ENCODE results near the gene ACTR2. TPM values are rescaled to one million over a fixed set of nuclear protein-coding genes. Genes with fewer than 3 reads are reported as not detected.
"Not testable (repeated sequence)": the region's sequence is repeated elsewhere in the genome, so short reads cannot be mapped to it uniquely, and the experiment has no call there.

The ACTR2 gene
- polyA plus RNA-seq, 3 donors, result 175 to 209 (median 185) TPM

- DNase-seq (ENCODE audit: extremely low read depth in 1 of 11, low read depth in 9 of 11, low spot score in 4 of 11), result no peak
Observed at GRCh38 chr2:65296971-65297370, 69.3 kb downstream of the ACTR2 start.

- DNase-seq (ENCODE audit: extremely low read depth in 1 of 11, low read depth in 9 of 11, low spot score in 4 of 11), result no peak
Observed at GRCh38 chr2:65297544-65297943, 69.9 kb downstream of the ACTR2 start.

- DNase-seq (ENCODE audit: extremely low read depth in 1 of 11, low read depth in 9 of 11, low spot score in 4 of 11), result no peak
Observed at GRCh38 chr2:65298089-65298488, 70.5 kb downstream of the ACTR2 start.

GRCh38 chr2:65299246-65299645 is 71.6 kb downstream of the ACTR2 start:
- DNase-seq (ENCODE audit: extremely low read depth in 1 of 11, low read depth in 9 of 11, low spot score in 4 of 11), result no peak

- no peak for DNase-seq (ENCODE audit: extremely low read depth in 1 of 11, low read depth in 9 of 11, low spot score in 4 of 11)
Observed at GRCh38 chr2:65300134-65300760, 72.6 kb downstream of the ACTR2 start.

- no peak for DNase-seq (ENCODE audit: extremely low read depth in 1 of 11, low read depth in 9 of 11, low spot score in 4 of 11)
Observed at GRCh38 chr2:65300761-65301711, 73.4 kb downstream of the ACTR2 start.

- no peak for DNase-seq (ENCODE audit: extremely low read depth in 1 of 11, low read depth in 9 of 11, low spot score in 4 of 11)
Observed at GRCh38 chr2:65305934-65306333, 78.3 kb downstream of the ACTR2 start.

- no peak for DNase-seq (ENCODE audit: extremely low read depth in 1 of 11, low read depth in 9 of 11, low spot score in 4 of 11)
Observed at GRCh38 chr2:65309699-65310098, 82.1 kb downstream of the ACTR2 start.

GRCh38 chr2:65311049-65311448 is 83.4 kb downstream of the ACTR2 start:
- no peak for DNase-seq (ENCODE audit: extremely low read depth in 1 of 11, low read depth in 9 of 11, low spot score in 4 of 11)

- DNase-seq (ENCODE audit: extremely low read depth in 1 of 11, low read depth in 9 of 11, low spot score in 4 of 11), result no peak
Observed at GRCh38 chr2:65311596-65311995, 84.0 kb downstream of the ACTR2 start.

- no peak for DNase-seq (ENCODE audit: extremely low read depth in 1 of 11, low read depth in 9 of 11, low spot score in 4 of 11)
Observed at GRCh38 chr2:65313126-65313953, 85.7 kb downstream of the ACTR2 start.

GRCh38 chr2:65313954-65314256 is 86.3 kb downstream of the ACTR2 start:
- DNase-seq (ENCODE audit: extremely low read depth in 1 of 11, low read depth in 9 of 11, low spot score in 4 of 11), result no peak

- DNase-seq (ENCODE audit: extremely low read depth in 1 of 11, low read depth in 9 of 11, low spot score in 4 of 11), result no peak
Observed at GRCh38 chr2:65314801-65315441, 87.3 kb downstream of the ACTR2 start.

GRCh38 chr2:65316072-65316471 is 88.4 kb downstream of the ACTR2 start:
- DNase-seq (ENCODE audit: extremely low read depth in 1 of 11, low read depth in 9 of 11, low spot score in 4 of 11), result no peak

GRCh38 chr2:65317351-65317750 is 89.7 kb downstream of the ACTR2 start:
- DNase-seq (ENCODE audit: extremely low read depth in 1 of 11, low read depth in 9 of 11, low spot score in 4 of 11), result not testable (repeated sequence)

- no peak for DNase-seq (ENCODE audit: extremely low read depth in 1 of 11, low read depth in 9 of 11, low spot score in 4 of 11)
Observed at GRCh38 chr2:65317841-65318240, 90.2 kb downstream of the ACTR2 start.

- DNase-seq (ENCODE audit: extremely low read depth in 1 of 11, low read depth in 9 of 11, low spot score in 4 of 11), result no peak
Observed at GRCh38 chr2:65319072-65319673, 91.5 kb downstream of the ACTR2 start.

GRCh38 chr2:65319674-65320041 is 92.0 kb downstream of the ACTR2 start:
- DNase-seq (ENCODE audit: extremely low read depth in 1 of 11, low read depth in 9 of 11, low spot score in 4 of 11), result no peak
